Spinal cord (tissue), 10 donors: Measurements from ENCODE around the gene PCDHGA1. TPM values are rescaled to one million over a fixed set of nuclear protein-coding genes. Genes with fewer than 3 reads are reported as not detected.

Experiments
- DNase-seq, 6 donors: peaks; one replicate each; pipeline versions ENCODE4 v3.0.0 to v3.0.0-alpha.2; 2013 to 2015; ENCODE audit warnings: low spot score in 6 of 6, low read depth in 4 of 6
- H3K27ac ChIP-seq: one replicate; pipeline ENCODE4 v1.5.1; 2013; ENCODE audit warnings: low read depth, low read length, control low read depth
- H3K27me3 ChIP-seq: one replicate; pipeline ENCODE4 v1.6.1; 2013; ENCODE audit warnings: low read length; ENCODE audit not compliant: control insufficient read depth, insufficient read depth
- H3K36me3 ChIP-seq: one replicate; pipeline ENCODE4 v1.6.1; 2013; ENCODE audit warnings: low read length; ENCODE audit not compliant: control insufficient read depth, insufficient read depth
- H3K4me1 ChIP-seq: one replicate; pipeline ENCODE4 v1.6.1; 2013; ENCODE audit warnings: low read length; ENCODE audit not compliant: control insufficient read depth, insufficient read depth
- H3K4me3 ChIP-seq: one replicate; pipeline ENCODE4 v1.5.1; 2013; ENCODE audit warnings: low read depth, low read length, control low read depth
- H3K9me3 ChIP-seq: one replicate; pipeline ENCODE4 v1.6.1; 2013; ENCODE audit warnings: low read length; ENCODE audit not compliant: control insufficient read depth, insufficient read depth
- WGBS: methylation state at CpG from one replicate; pipeline ENCODE4 v1.1.5; 2013; ENCODE audit warnings: missing lambda C conversion rate; ENCODE audit not compliant: insufficient coverage; 5-methylcytosine and 5-hydroxymethylcytosine counted together
- polyA plus RNA-seq, 2 donors: library from polyadenylated mRNA; unstranded; fragments of 120-200 nt; gene quantifications; one replicate each; pipeline ENCODE4 v1.2.1, GENCODE V29; 2013; ENCODE audit not compliant: insufficient read length in 2 of 2
- total RNA-seq, 2 donors: library from RNA; depleted of rRNA in 1 of 2; stranded (reverse); fragments of 120-200 nt in 1 of 2; fragments of >200 nt in 1 of 2; gene quantifications; one replicate each; pipeline versions ENCODE4 v1.2.3 to v1.2.4, GENCODE V29; 2013 to 2014
- donor health status: healthy.

Gene PCDHGA1
- total and polyA plus RNA-seq, 4 donors, result 1.4 to 3.8 (median 2.7) TPM

DNA sequence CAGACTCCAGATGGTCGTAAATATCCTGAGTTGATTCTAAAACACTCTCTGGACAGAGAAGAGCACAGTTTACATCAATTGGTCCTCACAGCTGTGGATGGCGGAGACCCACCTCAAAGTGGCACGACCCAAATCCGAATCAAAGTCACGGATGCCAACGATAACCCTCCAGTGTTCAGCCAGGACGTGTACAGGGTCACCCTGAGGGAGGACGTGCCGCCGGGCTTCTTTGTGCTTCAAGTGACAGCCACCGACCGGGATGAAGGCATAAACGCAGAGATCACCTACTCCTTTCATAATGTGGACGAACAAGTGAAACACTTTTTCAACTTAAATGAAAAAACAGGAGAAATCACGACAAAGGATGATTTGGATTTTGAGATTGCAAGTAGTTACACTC is 30.4 kb downstream of the PCDHGA1 start:
- Histone ChIP-seq H3K9me3 (peaks cover 55% of the 10 kb centered on the region), H3K36me3 (peaks cover 9% of the 10 kb centered on the region), H3K4me3 (no peak overlapping the region), H3K27me3 (no peaks in the 10 kb centered on the region), H3K27ac (no peak overlapping the region), H3K4me1 (peaks cover 5% of the 10 kb centered on the region)
- no peak for DNase-seq
- 29% methylated on average over 14 of the region's 15 CpGs for WGBS

DNA sequence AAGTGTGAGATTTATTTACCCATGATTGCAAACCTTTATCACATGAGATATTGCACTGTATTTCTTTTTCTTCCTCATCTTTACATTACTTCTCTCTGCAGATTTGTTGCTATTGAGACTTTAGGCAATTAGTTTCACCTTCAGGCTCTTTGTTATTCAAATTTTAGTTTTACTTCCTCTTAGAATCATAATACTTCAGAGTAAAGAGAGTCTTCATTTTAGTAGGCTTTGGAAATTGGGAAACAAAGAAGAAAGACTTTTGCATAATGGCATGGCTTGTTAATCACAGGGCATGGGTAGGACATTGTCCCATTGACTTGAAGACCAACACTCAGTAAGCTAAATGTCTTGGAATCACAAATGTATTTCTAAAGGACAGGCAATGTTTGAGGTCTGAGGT is 32.4 kb downstream of the PCDHGA1 start:
- Histone ChIP-seq H3K9me3 (peaks cover 50% of the 10 kb centered on the region), H3K27me3 (no peaks in the 10 kb centered on the region), H3K4me3 (no peak overlapping the region), H3K36me3 (peaks cover 3% of the 10 kb centered on the region), H3K27ac (no peak overlapping the region), H3K4me1 (peaks cover 5% of the 10 kb centered on the region)
- DNase-seq, result no peak

DNA sequence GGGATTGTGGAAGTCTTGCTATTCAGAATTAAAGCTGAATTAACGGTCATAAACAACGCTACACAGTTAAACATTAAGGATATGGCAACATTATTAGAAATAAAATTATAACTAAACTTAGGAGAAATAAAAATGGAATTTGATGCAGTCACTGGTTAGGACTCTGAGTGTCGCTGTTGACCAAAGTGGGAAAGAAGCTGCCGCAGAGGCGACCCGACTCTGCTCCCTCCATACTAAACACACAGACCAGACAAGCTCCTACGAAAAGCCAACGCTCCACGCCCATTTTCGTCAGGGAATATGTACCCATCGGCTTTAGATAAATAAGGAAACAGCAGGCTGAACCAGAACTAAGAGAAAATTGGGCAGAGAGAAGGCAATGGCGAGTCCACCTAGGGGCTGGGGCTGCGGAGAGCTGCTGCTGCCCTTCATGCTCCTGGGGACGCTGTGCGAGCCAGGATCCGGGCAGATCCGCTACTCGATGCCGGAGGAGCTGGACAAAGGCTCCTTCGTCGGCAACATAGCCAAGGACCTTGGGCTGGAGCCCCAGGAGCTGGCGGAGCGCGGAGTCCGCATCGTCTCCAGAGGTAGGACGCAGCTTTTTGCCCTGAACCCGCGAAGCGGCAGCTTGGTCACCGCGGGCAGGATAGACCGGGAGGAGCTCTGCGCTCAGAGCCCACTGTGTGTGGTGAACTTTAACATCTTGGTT is 33.8 kb downstream of the PCDHGA1 start, which contains the start of gene PCDHGA5:
PCDHGA5 (plus strand) TSS at position 211 of the 709 bp plus-strand sequence; CDS start at position 380, 169 bp downstream.
- peaks cover 45% of the 10 kb centered on the region for H3K9me3 ChIP-seq
- DNase-seq, result peak in 2 of 6 donors; percentile 29 to 37
- no peak within 1 kb of the TSS for H3K4me3 ChIP-seq
- WGBS, result 10% methylated on average over 28 of the region's 34 CpGs
- no peaks in the 10 kb centered on the region for H3K27me3 ChIP-seq
- H3K27ac ChIP-seq, result no peak within 1 kb of the TSS
- H3K36me3 ChIP-seq, result peaks cover 3% of the 10 kb centered on the region
- H3K4me1 ChIP-seq, result peaks cover 5% of the 10 kb centered on the region

DNA sequence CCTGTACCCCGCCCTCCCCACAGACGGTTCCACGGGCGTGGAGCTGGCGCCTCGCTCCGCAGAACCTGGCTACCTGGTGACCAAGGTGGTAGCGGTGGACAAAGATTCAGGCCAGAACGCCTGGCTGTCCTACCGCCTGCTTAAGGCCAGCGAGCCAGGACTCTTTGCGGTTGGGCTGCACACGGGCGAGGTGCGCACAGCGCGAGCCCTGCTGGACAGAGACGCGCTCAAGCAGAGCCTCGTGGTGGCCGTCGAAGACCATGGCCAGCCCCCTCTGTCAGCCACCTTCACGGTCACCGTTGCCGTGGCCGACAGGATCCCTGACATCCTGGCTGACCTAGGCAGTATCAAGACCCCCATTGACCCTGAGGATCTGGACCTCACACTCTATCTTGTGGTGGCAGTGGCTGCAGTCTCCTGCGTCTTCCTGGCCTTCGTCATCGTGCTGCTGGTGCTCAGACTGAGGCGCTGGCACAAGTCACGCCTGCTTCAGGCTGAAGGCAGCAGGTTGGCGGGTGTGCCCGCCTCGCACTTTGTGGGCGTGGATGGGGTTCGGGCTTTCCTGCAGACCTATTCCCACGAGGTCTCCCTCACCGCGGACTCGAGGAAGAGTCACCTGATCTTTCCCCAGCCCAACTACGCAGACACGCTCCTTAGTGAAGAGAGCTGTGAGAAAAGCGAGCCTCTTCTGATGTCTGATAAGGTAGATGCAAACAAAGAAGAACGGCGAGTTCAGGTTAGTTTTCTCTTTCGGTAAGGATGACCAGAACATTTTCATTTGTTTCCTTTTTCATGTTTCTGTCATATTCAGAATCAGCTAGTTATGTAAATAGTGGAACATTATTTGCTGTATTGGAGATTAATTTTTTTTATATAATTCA is 35.9 kb downstream of the PCDHGA1 start:
- Histone ChIP-seq H3K27me3 (no peaks in the 10 kb centered on the region), H3K4me3 (no peak overlapping the region), H3K4me1 (peaks cover 5% of the 10 kb centered on the region), H3K9me3 (peaks cover 37% of the 10 kb centered on the region), H3K27ac (no peak overlapping the region), H3K36me3 (peaks cover 3% of the 10 kb centered on the region)
- no peak for DNase-seq
- 26% methylated on average over 35 of the region's 46 CpGs for WGBS

DNA sequence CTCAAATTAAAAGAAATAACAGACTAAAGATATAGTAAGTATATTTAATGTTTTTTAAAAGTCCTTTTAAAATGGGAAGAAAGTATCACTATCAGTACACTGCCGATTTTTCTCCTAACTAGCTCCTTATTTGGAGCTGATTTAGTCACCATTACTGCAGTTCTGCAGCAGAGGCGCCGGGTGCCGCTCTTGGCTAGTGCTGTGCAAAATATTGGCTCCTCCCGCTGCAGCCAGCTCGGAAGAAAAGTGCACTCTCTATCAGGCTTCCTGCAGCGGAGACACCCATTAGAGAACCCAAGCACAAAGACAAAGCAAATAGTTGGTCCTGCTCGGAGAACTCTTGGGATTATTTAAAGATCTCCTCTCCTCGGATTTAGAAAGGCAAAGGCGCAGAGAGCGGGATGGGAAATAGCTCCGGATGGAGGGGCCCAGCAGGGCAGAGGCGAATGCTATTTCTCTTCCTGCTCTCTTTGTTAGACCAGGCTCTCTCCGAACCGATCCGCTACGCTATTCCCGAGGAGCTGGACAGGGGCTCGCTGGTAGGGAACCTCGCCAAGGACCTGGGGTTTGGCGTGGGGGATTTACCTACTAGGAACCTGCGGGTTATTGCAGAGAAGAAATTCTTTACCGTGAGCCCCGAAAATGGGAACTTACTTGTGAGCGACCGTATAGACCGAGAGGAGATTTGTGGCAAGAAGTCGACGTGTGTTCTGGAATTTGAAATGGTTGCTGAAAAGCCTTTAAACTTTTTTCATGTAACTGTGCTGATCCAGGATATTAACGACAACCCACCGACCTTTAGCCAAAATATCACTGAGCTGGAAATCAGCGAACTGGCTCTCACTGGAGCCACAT is 39.9 kb downstream of the PCDHGA1 start, which contains the start of gene PCDHGB3:
PCDHGB3 (plus strand) TSS at position 249 of the 855 bp plus-strand sequence; CDS start at position 402, 153 bp downstream.
- Histone ChIP-seq H3K4me1 (peaks cover 12% of the 10 kb centered on the region), H3K27me3 (no peaks in the 10 kb centered on the region), H3K36me3 (peaks cover 10% of the 10 kb centered on the region), H3K4me3 (no peak within 1 kb of the TSS), H3K9me3 (peaks cover 48% of the 10 kb centered on the region), H3K27ac (no peak within 1 kb of the TSS)
- WGBS, result 18% methylated on average over 30 of the region's 32 CpGs
- peak in 2 of 6 donors; percentile 22 to 29 for DNase-seq

DNA sequence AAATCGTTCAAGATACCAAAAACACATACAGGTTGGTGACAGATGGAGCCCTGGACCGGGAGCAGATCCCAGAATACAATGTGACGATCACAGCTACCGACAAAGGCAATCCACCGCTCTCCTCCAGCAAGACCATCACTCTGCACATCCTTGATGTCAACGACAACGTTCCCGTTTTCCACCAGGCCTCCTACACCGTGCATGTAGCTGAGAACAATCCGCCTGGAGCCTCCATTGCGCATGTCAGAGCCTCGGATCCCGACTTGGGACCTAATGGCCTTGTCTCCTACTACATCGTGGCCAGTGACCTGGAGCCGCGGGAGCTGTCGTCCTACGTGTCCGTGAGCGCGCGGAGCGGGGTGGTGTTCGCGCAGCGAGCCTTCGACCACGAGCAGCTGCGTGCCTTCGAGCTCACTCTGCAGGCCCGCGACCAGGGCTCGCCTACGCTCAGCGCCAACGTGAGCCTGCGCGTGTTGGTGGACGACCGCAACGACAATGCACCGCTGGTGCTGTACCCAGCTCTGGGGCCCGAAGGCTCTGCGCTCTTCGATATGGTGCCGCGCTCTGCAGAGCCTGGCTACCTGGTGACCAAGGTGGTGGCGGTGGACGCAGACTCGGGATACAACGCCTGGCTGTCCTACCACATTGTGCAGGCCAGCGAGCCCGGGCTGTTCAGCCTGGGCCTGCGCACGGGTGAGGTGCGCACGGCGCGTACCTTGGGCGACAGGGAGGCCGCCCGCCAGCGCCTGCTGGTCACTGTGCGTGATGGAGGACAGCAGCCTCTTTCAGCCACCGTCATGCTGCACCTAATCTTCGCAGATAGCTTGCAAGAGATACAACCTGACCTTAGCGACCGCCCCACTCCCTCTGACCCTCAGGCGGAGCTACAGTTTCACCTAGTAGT is 41.5 kb downstream of the PCDHGA1 start:
- H3K27me3 ChIP-seq, result no peaks in the 10 kb centered on the region
- no peak overlapping the region for H3K4me3 ChIP-seq
- H3K4me1 ChIP-seq, result peaks cover 12% of the 10 kb centered on the region
- DNase-seq, result no peak
- WGBS, result 22% methylated on average over 69 of the region's 69 CpGs
- peaks cover 51% of the 10 kb centered on the region for H3K9me3 ChIP-seq
- no peak overlapping the region for H3K27ac ChIP-seq
- peaks cover 19% of the 10 kb centered on the region for H3K36me3 ChIP-seq

DNA sequence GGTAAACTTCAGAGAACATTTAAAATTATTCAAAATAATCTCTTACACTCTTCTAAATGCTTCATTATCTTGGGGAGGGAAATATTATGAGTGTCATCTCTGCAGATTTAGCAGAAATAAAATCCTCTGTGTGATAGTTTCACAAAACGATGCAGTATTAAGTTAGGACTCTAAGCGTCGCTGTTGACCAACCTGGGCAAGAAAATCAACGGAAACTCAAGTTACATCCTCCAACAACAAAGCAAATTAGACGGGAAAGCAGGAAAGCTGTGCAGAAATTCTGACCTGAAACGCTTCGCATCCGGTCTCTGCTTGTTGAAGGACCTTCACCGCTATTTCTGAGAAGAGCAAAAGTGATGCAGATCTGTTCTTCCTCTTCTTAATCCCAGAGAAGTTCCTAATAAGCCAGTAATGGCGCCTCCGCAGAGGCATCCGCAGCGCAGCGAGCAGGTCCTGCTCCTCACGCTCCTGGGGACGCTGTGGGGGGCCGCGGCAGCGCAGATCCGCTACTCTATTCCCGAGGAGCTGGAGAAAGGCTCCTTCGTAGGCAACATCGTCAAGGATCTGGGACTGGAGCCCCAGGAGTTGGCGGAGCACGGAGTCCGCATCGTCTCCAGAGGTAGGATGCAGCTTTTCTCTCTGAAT is 43.5 kb downstream of the PCDHGA1 start, which contains the start of gene PCDHGA6:
PCDHGA6 (plus strand) TSS at position 219 of the 645 bp plus-strand sequence; CDS start at position 412, 193 bp downstream.
- 10% methylated on average over 27 of the region's 27 CpGs for WGBS
- H3K36me3 ChIP-seq, result peaks cover 19% of the 10 kb centered on the region

DNA sequence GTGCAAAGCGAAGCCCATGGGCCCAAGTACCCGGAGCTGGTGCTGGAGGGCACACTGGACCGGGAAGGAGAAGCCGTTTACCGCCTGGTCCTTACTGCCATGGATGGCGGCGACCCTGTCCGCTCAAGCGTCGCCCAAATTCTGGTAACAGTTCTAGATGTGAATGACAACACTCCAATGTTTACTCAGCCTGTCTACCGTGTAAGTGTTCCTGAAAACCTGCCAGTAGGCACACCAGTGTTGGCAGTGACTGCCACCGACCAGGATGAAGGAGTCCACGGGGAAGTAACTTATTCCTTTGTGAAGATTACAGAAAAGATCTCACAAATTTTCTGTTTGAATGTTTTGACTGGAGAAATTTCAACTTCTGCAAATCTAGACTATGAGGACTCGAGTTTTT is 44.3 kb downstream of the PCDHGA1 start:
- H3K9me3 ChIP-seq, result peaks cover 59% of the 10 kb centered on the region

More for the DNA sequence above, 43.5 kb downstream of the PCDHGA1 start, which contains the start of gene PCDHGA6:
- H3K9me3 ChIP-seq, result peaks cover 53% of the 10 kb centered on the region
- H3K4me1 ChIP-seq, result peaks cover 12% of the 10 kb centered on the region
- peak within 1 kb of the TSS; percentile 20 for H3K4me3 ChIP-seq
- no peak within 1 kb of the TSS for H3K27ac ChIP-seq
- peak in 2 of 6 donors; percentile 51 to 70 for DNase-seq
- H3K27me3 ChIP-seq, result no peaks in the 10 kb centered on the region

More for the DNA sequence above, 44.3 kb downstream of the PCDHGA1 start:
- no peaks in the 10 kb centered on the region for H3K27me3 ChIP-seq
- peaks cover 12% of the 10 kb centered on the region for H3K4me1 ChIP-seq
- no peak for DNase-seq
- no peak overlapping the region for H3K4me3 ChIP-seq
- H3K36me3 ChIP-seq, result peaks cover 19% of the 10 kb centered on the region
- H3K27ac ChIP-seq, result no peak overlapping the region
- 56% methylated on average over 14 of the region's 14 CpGs for WGBS
